Brain microvascular endothelial cell (primary cell): ENCODE results near the gene FAF1.
"Not testable (repeated sequence)": the region's sequence is repeated elsewhere in the genome, so short reads cannot be mapped to it uniquely, and the experiment has no call there.

Source experiments
- DNase-seq: peaks from one replicate; pipeline ENCODE4 v3.0.0-alpha.2; 2020
- H3K27ac ChIP-seq: fragments of 250-450 bp; sonication (Bioruptor Pico); 2 replicates; pipeline ENCODE4 v1.5.1; 2020; ENCODE audit warnings: mild to moderate bottlenecking, moderate library complexity
- H3K27me3 ChIP-seq: fragments of 250-450 bp; sonication (Bioruptor Pico); replicated peaks from 2 replicates; pipeline ENCODE4 v1.5.1; 2020; ENCODE audit warnings: mild to moderate bottlenecking
- H3K36me3 ChIP-seq: fragments of 250-450 bp; sonication (Bioruptor Pico); replicated peaks from 2 replicates; pipeline ENCODE4 v1.5.1; 2020; ENCODE audit warnings: mild to moderate bottlenecking
- H3K4me3 ChIP-seq: 2 replicates; pipeline ENCODE4 v1.5.1; 2011; ENCODE audit warnings: low read depth, mild to moderate bottlenecking, control low read depth, low read length, moderate library complexity
- in situ Hi-C: cut with HindIII; loops from 2 replicates; pipeline ENCODE4 v1.10.0; 2017; ENCODE audit warnings: low sequenced_read_pairs, low pct_ligation_motif_present
- TF ChIP-seq, protein P1 (sequence below): IDR thresholded peaks from 2 replicates; pipeline ENCODE4 v1.5.1; 2011; ENCODE audit warnings: low read depth, mild to moderate bottlenecking, moderate library complexity, low read length, control low read depth, inconsistent platforms; ENCODE audit errors: missing control alignments

Gene FAF1

DNA sequence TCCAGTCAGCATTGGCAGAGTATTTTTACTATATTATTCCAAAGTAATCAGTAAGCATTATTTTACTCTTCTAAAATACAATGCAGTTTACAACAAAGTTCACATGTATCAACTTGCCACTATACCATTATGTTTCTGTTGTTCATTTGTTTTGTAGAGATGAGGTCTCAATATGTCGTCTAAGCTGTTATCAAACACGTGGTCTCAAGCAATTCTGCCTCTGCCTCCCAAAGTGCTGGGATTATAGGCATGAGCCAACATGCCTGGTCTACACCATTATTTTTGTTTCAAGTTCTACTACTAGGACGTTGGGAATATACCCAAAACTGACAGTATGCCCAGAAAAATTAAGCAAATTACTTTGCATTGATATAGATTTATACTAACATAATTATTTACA, 19.8 kb downstream of the FAF1 start:
- no peak overlapping the region for H3K4me3 ChIP-seq
- TF ChIP-seq, protein P1, sequence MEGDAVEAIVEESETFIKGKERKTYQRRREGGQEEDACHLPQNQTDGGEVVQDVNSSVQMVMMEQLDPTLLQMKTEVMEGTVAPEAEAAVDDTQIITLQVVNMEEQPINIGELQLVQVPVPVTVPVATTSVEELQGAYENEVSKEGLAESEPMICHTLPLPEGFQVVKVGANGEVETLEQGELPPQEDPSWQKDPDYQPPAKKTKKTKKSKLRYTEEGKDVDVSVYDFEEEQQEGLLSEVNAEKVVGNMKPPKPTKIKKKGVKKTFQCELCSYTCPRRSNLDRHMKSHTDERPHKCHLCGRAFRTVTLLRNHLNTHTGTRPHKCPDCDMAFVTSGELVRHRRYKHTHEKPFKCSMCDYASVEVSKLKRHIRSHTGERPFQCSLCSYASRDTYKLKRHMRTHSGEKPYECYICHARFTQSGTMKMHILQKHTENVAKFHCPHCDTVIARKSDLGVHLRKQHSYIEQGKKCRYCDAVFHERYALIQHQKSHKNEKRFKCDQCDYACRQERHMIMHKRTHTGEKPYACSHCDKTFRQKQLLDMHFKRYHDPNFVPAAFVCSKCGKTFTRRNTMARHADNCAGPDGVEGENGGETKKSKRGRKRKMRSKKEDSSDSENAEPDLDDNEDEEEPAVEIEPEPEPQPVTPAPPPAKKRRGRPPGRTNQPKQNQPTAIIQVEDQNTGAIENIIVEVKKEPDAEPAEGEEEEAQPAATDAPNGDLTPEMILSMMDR: no peak
- H3K27me3 ChIP-seq: no peaks in the 10 kb centered on the region
- DNase-seq: no peak
- H3K27ac ChIP-seq: no peak overlapping the region
- H3K36me3 ChIP-seq: no peaks in the 10 kb centered on the region
- in situ Hi-C loops: no loop called here

DNA sequence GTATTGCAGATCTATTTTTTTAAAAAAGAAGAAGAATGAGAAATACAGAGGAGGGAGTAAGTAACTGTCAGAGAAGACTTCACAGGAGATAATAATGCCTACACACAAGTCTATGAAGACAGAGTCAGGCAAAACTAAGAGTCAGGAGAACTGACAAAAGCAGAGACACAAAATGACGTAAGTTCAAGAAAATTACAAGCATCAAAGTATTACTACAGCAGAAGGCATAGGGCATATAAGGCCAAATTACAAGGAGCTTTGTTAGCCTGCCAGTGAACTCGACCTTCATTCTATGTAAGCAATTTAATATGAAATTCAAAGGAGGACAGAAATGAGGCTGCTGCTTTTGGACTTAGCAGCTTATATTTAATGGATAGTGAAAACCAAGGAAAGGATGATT, 23.7 kb downstream of the FAF1 start:
- DNase-seq: no peak
- TF ChIP-seq, protein P1: no peak
- H3K36me3 ChIP-seq: no peaks in the 10 kb centered on the region
- H3K27me3 ChIP-seq: no peaks in the 10 kb centered on the region
- H3K4me3 ChIP-seq: no peak overlapping the region
- no peak overlapping the region for H3K27ac ChIP-seq
- in situ Hi-C loops: no loop called here

DNA sequence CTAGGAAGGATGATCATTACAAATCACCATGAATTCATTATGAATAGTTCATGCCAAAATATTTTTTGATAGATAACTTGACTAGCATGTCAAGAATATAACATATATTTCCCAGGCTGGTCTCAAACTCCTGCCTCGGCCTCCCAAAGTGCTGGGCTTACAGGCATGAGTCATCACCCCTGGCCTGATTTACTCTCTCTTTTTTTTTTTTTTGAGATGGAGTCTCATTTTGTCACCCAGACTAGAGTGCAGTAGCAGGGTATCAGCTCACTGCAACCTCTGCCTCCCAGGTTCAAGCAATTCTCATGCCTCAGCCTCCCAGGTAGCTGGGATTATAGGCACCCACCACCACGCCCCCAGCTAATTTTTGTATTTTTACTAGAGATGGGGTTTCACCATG, 24.8 kb downstream of the FAF1 start:
- H3K27me3 ChIP-seq, H3K27ac ChIP-seq, in situ Hi-C loops, H3K36me3 ChIP-seq, DNase-seq, H3K4me3 ChIP-seq: not testable (repeated sequence)

DNA sequence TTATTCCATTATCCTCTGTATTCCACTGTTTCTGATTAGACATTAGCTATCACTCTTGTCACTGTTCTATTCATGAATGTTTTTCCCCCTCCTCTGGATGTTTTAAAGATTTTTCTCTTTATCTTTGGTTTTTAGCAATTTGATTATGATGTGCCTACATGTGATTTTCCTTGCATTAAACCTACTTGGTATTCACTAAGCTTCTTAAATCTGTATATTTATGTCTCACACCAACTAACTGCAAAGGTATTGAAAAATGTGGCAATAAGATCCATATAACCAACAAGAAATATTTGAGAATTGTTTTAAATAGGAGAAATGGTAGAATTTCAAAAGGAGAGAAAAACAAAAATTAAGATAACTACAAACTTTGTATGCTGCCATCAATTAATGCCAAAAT, 25.2 kb downstream of the FAF1 start:
- no peaks in the 10 kb centered on the region for H3K27me3 ChIP-seq
- in situ Hi-C loops: no loop called here
- no peak for DNase-seq
- no peaks in the 10 kb centered on the region for H3K36me3 ChIP-seq
- no peak overlapping the region for H3K27ac ChIP-seq
- H3K4me3 ChIP-seq: no peak overlapping the region
- TF ChIP-seq, protein P1: no peak

DNA sequence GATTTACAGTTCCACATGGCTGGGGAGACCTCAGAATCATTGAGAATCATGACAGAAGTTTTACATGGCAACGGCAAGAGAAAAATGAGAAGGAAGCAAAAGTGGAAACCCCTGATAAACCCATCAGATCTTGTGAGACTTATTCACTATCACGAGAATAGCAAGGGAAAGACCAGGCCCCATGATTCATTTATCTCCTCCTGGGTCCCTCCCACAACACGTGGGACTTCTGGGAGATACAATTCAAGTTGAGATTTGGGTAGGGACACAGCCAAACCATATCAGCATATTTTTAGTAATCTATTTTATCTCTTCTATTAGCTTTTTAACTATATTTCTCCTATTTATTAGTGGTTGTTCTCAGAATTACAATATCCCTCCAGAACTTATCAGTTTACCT, 26.3 kb downstream of the FAF1 start:
- H3K36me3 ChIP-seq, DNase-seq, H3K27me3 ChIP-seq, H3K4me3 ChIP-seq, H3K27ac ChIP-seq, in situ Hi-C loops: not testable (repeated sequence)

DNA sequence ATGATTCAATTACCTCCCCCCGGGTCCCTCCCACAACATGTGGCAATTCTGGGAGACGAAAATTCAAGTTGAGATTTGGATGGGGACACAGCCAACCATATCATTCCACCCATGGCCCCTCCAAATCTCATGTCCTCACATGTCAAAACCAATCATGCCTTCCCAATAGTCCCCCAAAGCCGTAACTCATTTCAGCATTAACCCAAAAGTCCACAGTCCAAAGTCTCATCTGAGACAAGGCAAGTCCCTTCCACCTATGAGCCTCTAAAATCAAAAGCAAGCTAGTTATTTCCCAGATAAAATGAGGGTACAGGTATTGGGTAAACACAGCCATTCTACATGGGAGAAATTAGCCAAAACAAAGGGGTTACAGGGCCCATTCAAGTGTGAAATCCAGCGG, 28.0 kb downstream of the FAF1 start:
- H3K4me3 ChIP-seq, DNase-seq, H3K27ac ChIP-seq, in situ Hi-C loops, H3K27me3 ChIP-seq, H3K36me3 ChIP-seq: not testable (repeated sequence)

DNA sequence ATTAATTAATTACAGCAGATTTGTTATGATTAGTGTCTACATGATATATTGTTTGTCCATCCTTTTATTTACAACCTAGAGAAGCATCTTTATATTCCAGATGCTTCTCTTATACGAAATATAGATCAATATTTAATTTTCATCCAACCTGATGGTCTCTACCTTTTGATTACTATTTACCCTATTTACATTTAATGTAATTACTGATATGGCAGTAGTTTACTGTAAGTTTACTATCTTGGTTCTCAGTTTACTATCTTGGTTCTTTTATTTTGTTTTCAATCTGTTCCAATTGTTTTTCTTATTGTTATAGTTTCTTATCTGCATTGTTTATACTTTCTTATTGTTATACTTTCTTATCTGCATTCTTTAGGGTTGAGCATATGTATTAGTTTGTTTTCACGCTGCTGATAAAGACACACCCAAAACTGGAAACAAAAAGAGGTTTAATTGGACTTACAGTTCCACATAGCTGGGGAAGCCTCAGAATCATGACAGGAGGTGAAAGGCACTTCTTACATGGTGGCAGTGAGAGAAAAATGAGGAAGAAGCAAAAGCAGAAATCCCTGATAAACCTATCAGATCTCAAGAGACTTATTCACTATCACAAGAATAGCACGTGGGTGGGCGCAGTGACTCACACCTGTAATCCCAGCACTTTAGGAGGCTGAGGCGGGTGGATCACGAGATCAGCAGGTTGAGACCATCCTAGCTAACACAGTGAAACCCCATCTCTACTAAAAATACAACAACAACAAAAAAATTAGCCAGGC, 28.9 kb downstream of the FAF1 start:
- no peaks in the 10 kb centered on the region for H3K27me3 ChIP-seq
- in situ Hi-C loops: no loop called here
- H3K4me3 ChIP-seq: no peak overlapping the region
- DNase-seq: peak; percentile 31
- H3K36me3 ChIP-seq: no peaks in the 10 kb centered on the region
- TF ChIP-seq, protein P1: no peak
- no peak overlapping the region for H3K27ac ChIP-seq
